Measurements from ENCODE around the gene GRIN2A.

GRIN2A gene

DNA sequence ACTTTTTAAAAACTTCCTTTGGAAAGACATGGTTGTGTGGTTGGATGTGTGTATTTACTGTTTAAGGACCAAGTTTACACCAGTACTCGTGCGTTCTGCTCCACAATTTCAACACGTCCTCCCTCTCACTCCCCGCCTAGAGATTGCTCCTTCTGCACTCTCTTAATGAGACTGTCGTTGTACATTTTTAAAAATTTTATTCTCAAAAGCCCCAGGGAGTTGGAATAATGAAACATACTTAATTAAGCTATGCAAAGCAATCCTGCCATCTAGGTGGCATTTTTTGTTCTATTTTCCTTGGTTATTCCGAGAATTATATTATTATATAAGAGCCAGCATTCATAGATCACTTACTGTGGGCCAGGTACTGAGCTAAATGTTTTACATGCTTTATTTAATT is 264.5 kb downstream of the GRIN2A start:
- H3K4me1 ChIP-seq (ENCODE audit: control extremely low read depth in 1 of 4, control insufficient read depth in 4 of 4, insufficient read depth in 4 of 4, low read length in 3 of 4) = no peaks in the 10 kb centered on the region
- POLR2A ChIA-PET = no interaction called here
- H3K36me3 ChIP-seq (ENCODE audit: control insufficient read depth in 4 of 4, insufficient read depth in 4 of 4, low read length in 3 of 4) = no peaks in the 10 kb centered on the region
- no peaks in the 10 kb centered on the region for H3K27me3 ChIP-seq (replicated peaks in 2 of 5; ENCODE audit: control insufficient read depth in 4 of 5, insufficient read depth in 5 of 5, low read length in 4 of 5)
- H3K27ac ChIP-seq (ENCODE audit: insufficient read depth in 1 of 2, low read depth in 1 of 2, low read length in 2 of 2, poor library complexity in 1 of 2, severe bottlenecking in 2 of 2) = no peak overlapping the region
- DNase-seq = no peak
- H3K4me3 ChIP-seq (ENCODE audit: control insufficient read depth in 1 of 7, extremely low read depth in 1 of 7, insufficient read depth in 4 of 7, low read depth in 2 of 7, low read length in 6 of 7) = no peak overlapping the region
- no CpG with 5 or more reads among the region's 6 CpGs for WGBS (ENCODE audit: insufficient coverage)
- CTCF ChIA-PET = no interaction called here
- H3K9me3 ChIP-seq (ENCODE audit: control extremely low read depth in 1 of 5, control insufficient read depth in 4 of 5, insufficient read depth in 2 of 5, low read depth in 1 of 5, low read length in 4 of 5) = no peaks in the 10 kb centered on the region

- 81% methylated on average over 3 of the region's 5 CpGs for WGBS (ENCODE audit: insufficient coverage)
- Histone ChIP-seq H3K4me3 (ENCODE audit: control insufficient read depth in 1 of 7, extremely low read depth in 1 of 7, insufficient read depth in 4 of 7, low read depth in 2 of 7, low read length in 6 of 7) (no peak overlapping the region), H3K4me1 (ENCODE audit: control extremely low read depth in 1 of 4, control insufficient read depth in 4 of 4, insufficient read depth in 4 of 4, low read length in 3 of 4) (no peaks in the 10 kb centered on the region), H3K36me3 (ENCODE audit: control insufficient read depth in 4 of 4, insufficient read depth in 4 of 4, low read length in 3 of 4) (no peaks in the 10 kb centered on the region), H3K9me3 (ENCODE audit: control extremely low read depth in 1 of 5, control insufficient read depth in 4 of 5, insufficient read depth in 2 of 5, low read depth in 1 of 5, low read length in 4 of 5) (no peaks in the 10 kb centered on the region), H3K27me3 (replicated peaks in 2 of 5; ENCODE audit: control insufficient read depth in 4 of 5, insufficient read depth in 5 of 5, low read length in 4 of 5) (no peaks in the 10 kb centered on the region), H3K27ac (ENCODE audit: insufficient read depth in 1 of 2, low read depth in 1 of 2, low read length in 2 of 2, poor library complexity in 1 of 2, severe bottlenecking in 2 of 2) (no peak overlapping the region)
- ChIA-PET POLR2A (no interaction called here), CTCF (no interaction called here)
- DNase-seq = no peak
Observed at GRCh38 chr16:9913604-9914326, 268.5 kb downstream of the GRIN2A start.

- ChIA-PET POLR2A (no interaction called here), CTCF (no interaction called here)
- Histone ChIP-seq H3K4me1 (ENCODE audit: control extremely low read depth in 1 of 4, control insufficient read depth in 4 of 4, insufficient read depth in 4 of 4, low read length in 3 of 4) (no peaks in the 10 kb centered on the region), H3K9me3 (ENCODE audit: control extremely low read depth in 1 of 5, control insufficient read depth in 4 of 5, insufficient read depth in 2 of 5, low read depth in 1 of 5, low read length in 4 of 5) (no peaks in the 10 kb centered on the region), H3K36me3 (ENCODE audit: control insufficient read depth in 4 of 4, insufficient read depth in 4 of 4, low read length in 3 of 4) (no peaks in the 10 kb centered on the region), H3K4me3 (ENCODE audit: control insufficient read depth in 1 of 7, extremely low read depth in 1 of 7, insufficient read depth in 4 of 7, low read depth in 2 of 7, low read length in 6 of 7) (no peak overlapping the region), H3K27me3 (replicated peaks in 2 of 5; ENCODE audit: control insufficient read depth in 4 of 5, insufficient read depth in 5 of 5, low read length in 4 of 5) (no peaks in the 10 kb centered on the region), H3K27ac (ENCODE audit: insufficient read depth in 1 of 2, low read depth in 1 of 2, low read length in 2 of 2, poor library complexity in 1 of 2, severe bottlenecking in 2 of 2) (no peak overlapping the region)
- DNase-seq = no peak
- 100% methylated on average over 4 of the region's 4 CpGs for WGBS (ENCODE audit: insufficient coverage)
Observed at GRCh38 chr16:9911989-9912388, 270.2 kb downstream of the GRIN2A start.

GRCh38 chr16:9911231-9911630 is 271.0 kb downstream of the GRIN2A start:
- Histone ChIP-seq H3K27ac (ENCODE audit: insufficient read depth in 1 of 2, low read depth in 1 of 2, low read length in 2 of 2, poor library complexity in 1 of 2, severe bottlenecking in 2 of 2) (no peak overlapping the region), H3K27me3 (replicated peaks in 2 of 5; ENCODE audit: control insufficient read depth in 4 of 5, insufficient read depth in 5 of 5, low read length in 4 of 5) (no peaks in the 10 kb centered on the region), H3K4me1 (ENCODE audit: control extremely low read depth in 1 of 4, control insufficient read depth in 4 of 4, insufficient read depth in 4 of 4, low read length in 3 of 4) (no peaks in the 10 kb centered on the region), H3K36me3 (ENCODE audit: control insufficient read depth in 4 of 4, insufficient read depth in 4 of 4, low read length in 3 of 4) (no peaks in the 10 kb centered on the region), H3K9me3 (ENCODE audit: control extremely low read depth in 1 of 5, control insufficient read depth in 4 of 5, insufficient read depth in 2 of 5, low read depth in 1 of 5, low read length in 4 of 5) (no peaks in the 10 kb centered on the region), H3K4me3 (ENCODE audit: control insufficient read depth in 1 of 7, extremely low read depth in 1 of 7, insufficient read depth in 4 of 7, low read depth in 2 of 7, low read length in 6 of 7) (no peak overlapping the region)
- POLR2A ChIA-PET = no interaction called here
- CTCF ChIA-PET = no interaction called here
- DNase-seq = no peak
- 96% methylated on average over 4 of the region's 4 CpGs for WGBS (ENCODE audit: insufficient coverage)

- no peaks in the 10 kb centered on the region for H3K4me1 ChIP-seq (ENCODE audit: control extremely low read depth in 1 of 4, control insufficient read depth in 4 of 4, insufficient read depth in 4 of 4, low read length in 3 of 4)
- POLR2A ChIA-PET = no interaction called here
- H3K4me3 ChIP-seq (ENCODE audit: control insufficient read depth in 1 of 7, extremely low read depth in 1 of 7, insufficient read depth in 4 of 7, low read depth in 2 of 7, low read length in 6 of 7) = no peak overlapping the region
- CTCF ChIA-PET = no interaction called here
- no peak for DNase-seq
- H3K27ac ChIP-seq (ENCODE audit: insufficient read depth in 1 of 2, low read depth in 1 of 2, low read length in 2 of 2, poor library complexity in 1 of 2, severe bottlenecking in 2 of 2) = no peak overlapping the region
- H3K9me3 ChIP-seq (ENCODE audit: control extremely low read depth in 1 of 5, control insufficient read depth in 4 of 5, insufficient read depth in 2 of 5, low read depth in 1 of 5, low read length in 4 of 5) = no peaks in the 10 kb centered on the region
- H3K27me3 ChIP-seq (replicated peaks in 2 of 5; ENCODE audit: control insufficient read depth in 4 of 5, insufficient read depth in 5 of 5, low read length in 4 of 5) = no peaks in the 10 kb centered on the region
- no CpG with 5 or more reads among the region's 2 CpGs for WGBS (ENCODE audit: insufficient coverage)
- H3K36me3 ChIP-seq (ENCODE audit: control insufficient read depth in 4 of 4, insufficient read depth in 4 of 4, low read length in 3 of 4) = no peaks in the 10 kb centered on the region
Observed at GRCh38 chr16:9909072-9909825, 273.0 kb downstream of the GRIN2A start.

GRCh38 chr16:9908613-9909012 is 273.6 kb downstream of the GRIN2A start:
- H3K4me3 ChIP-seq (ENCODE audit: control insufficient read depth in 1 of 7, extremely low read depth in 1 of 7, insufficient read depth in 4 of 7, low read depth in 2 of 7, low read length in 6 of 7) = no peak overlapping the region
- ChIA-PET CTCF (no interaction called here), POLR2A (no interaction called here)
- no peak overlapping the region for H3K27ac ChIP-seq (ENCODE audit: insufficient read depth in 1 of 2, low read depth in 1 of 2, low read length in 2 of 2, poor library complexity in 1 of 2, severe bottlenecking in 2 of 2)
- no peak for DNase-seq
- H3K27me3 ChIP-seq (replicated peaks in 2 of 5; ENCODE audit: control insufficient read depth in 4 of 5, insufficient read depth in 5 of 5, low read length in 4 of 5) = no peaks in the 10 kb centered on the region
- WGBS (ENCODE audit: insufficient coverage) = 37% methylated on average over 5 of the region's 5 CpGs
- no peaks in the 10 kb centered on the region for H3K9me3 ChIP-seq (ENCODE audit: control extremely low read depth in 1 of 5, control insufficient read depth in 4 of 5, insufficient read depth in 2 of 5, low read depth in 1 of 5, low read length in 4 of 5)
- H3K36me3 ChIP-seq (ENCODE audit: control insufficient read depth in 4 of 4, insufficient read depth in 4 of 4, low read length in 3 of 4) = no peaks in the 10 kb centered on the region
- no peaks in the 10 kb centered on the region for H3K4me1 ChIP-seq (ENCODE audit: control extremely low read depth in 1 of 4, control insufficient read depth in 4 of 4, insufficient read depth in 4 of 4, low read length in 3 of 4)

- no peak overlapping the region for H3K27ac ChIP-seq (ENCODE audit: insufficient read depth in 1 of 2, low read depth in 1 of 2, low read length in 2 of 2, poor library complexity in 1 of 2, severe bottlenecking in 2 of 2)
- no peaks in the 10 kb centered on the region for H3K4me1 ChIP-seq (ENCODE audit: control extremely low read depth in 1 of 4, control insufficient read depth in 4 of 4, insufficient read depth in 4 of 4, low read length in 3 of 4)
- no peaks in the 10 kb centered on the region for H3K27me3 ChIP-seq (replicated peaks in 2 of 5; ENCODE audit: control insufficient read depth in 4 of 5, insufficient read depth in 5 of 5, low read length in 4 of 5)
- H3K4me3 ChIP-seq (ENCODE audit: control insufficient read depth in 1 of 7, extremely low read depth in 1 of 7, insufficient read depth in 4 of 7, low read depth in 2 of 7, low read length in 6 of 7) = no peak overlapping the region
- no peaks in the 10 kb centered on the region for H3K36me3 ChIP-seq (ENCODE audit: control insufficient read depth in 4 of 4, insufficient read depth in 4 of 4, low read length in 3 of 4)
- POLR2A ChIA-PET = no interaction called here
- no peak for DNase-seq
- CTCF ChIA-PET = no interaction called here
- WGBS (ENCODE audit: insufficient coverage) = 94% methylated on average over 8 of the region's 8 CpGs
- no peaks in the 10 kb centered on the region for H3K9me3 ChIP-seq (ENCODE audit: control extremely low read depth in 1 of 5, control insufficient read depth in 4 of 5, insufficient read depth in 2 of 5, low read depth in 1 of 5, low read length in 4 of 5)
Observed at GRCh38 chr16:9907752-9908151, 274.5 kb downstream of the GRIN2A start.

Data from common myeloid progenitor, CD34-positive (primary cell).